ENCODE measurements around the gene PIK3R4.

PIK3R4 gene

GRCh38 chr3:130746246-130747039, at the start of gene PIK3R4:
PIK3R4 (minus strand) TSS chr3:130746829; CDS start chr3:130745218, 1,611 bp downstream.
- H3K9me3 ChIP-seq (ENCODE audit: control insufficient read depth, insufficient read depth, low read length): no peaks in the 10 kb centered on the region
- H3K4me1 ChIP-seq (ENCODE audit: insufficient read depth, low read length): no peaks in the 10 kb centered on the region
- H3K36me3 ChIP-seq (ENCODE audit: insufficient read depth, low read length): peaks cover 3% of the 10 kb centered on the region
- H3K9ac ChIP-seq (ENCODE audit: low read depth, low read length): peak within 1 kb of the TSS; percentile 92

GRCh38 chr3:130795396-130795795, 48.8 kb upstream of the PIK3R4 start:
- Histone ChIP-seq H3K4me1 (ENCODE audit: insufficient read depth, low read length) (no peaks in the 10 kb centered on the region; the same call in 1 of the 2 replicates), H3K9me3 (ENCODE audit: control insufficient read depth, insufficient read depth, low read length) (no peaks in the 10 kb centered on the region), H3K36me3 (ENCODE audit: insufficient read depth, low read length) (no peaks in the 10 kb centered on the region), H3K9ac (ENCODE audit: low read depth, low read length) (no peak overlapping the region)

GRCh38 chr3:130792246-130792645, 45.6 kb upstream of the PIK3R4 start:
- Histone ChIP-seq H3K36me3 (ENCODE audit: insufficient read depth, low read length) (no peaks in the 10 kb centered on the region), H3K4me1 (ENCODE audit: insufficient read depth, low read length) (no peaks in the 10 kb centered on the region; the same call in 1 of the 2 replicates), H3K9ac (ENCODE audit: low read depth, low read length) (no peak overlapping the region), H3K9me3 (ENCODE audit: control insufficient read depth, insufficient read depth, low read length) (no peaks in the 10 kb centered on the region)

GRCh38 chr3:130789782-130790322, 43.2 kb upstream of the PIK3R4 start:
- H3K4me1 ChIP-seq (ENCODE audit: insufficient read depth, low read length): no peaks in the 10 kb centered on the region; the same call in 1 of the 2 replicates
- no peaks in the 10 kb centered on the region for H3K9me3 ChIP-seq (ENCODE audit: control insufficient read depth, insufficient read depth, low read length)
- no peaks in the 10 kb centered on the region for H3K36me3 ChIP-seq (ENCODE audit: insufficient read depth, low read length)
- H3K9ac ChIP-seq (ENCODE audit: low read depth, low read length): no peak overlapping the region

- H3K36me3 ChIP-seq (ENCODE audit: insufficient read depth, low read length): no peaks in the 10 kb centered on the region
- no peaks in the 10 kb centered on the region for H3K4me1 ChIP-seq (ENCODE audit: insufficient read depth, low read length)
- H3K9ac ChIP-seq (ENCODE audit: low read depth, low read length): no peak overlapping the region
- H3K9me3 ChIP-seq (ENCODE audit: control insufficient read depth, insufficient read depth, low read length): no peaks in the 10 kb centered on the region
Measured at GRCh38 chr3:130787422-130788068, 40.9 kb upstream of the PIK3R4 start.

- Histone ChIP-seq H3K4me1 (ENCODE audit: insufficient read depth, low read length) (no peaks in the 10 kb centered on the region), H3K9ac (ENCODE audit: low read depth, low read length) (no peak overlapping the region), H3K9me3 (ENCODE audit: control insufficient read depth, insufficient read depth, low read length) (no peaks in the 10 kb centered on the region), H3K36me3 (ENCODE audit: insufficient read depth, low read length) (no peaks in the 10 kb centered on the region)
Measured at GRCh38 chr3:130786306-130786705, 39.7 kb upstream of the PIK3R4 start.

GRCh38 chr3:130783629-130784028, 37.0 kb upstream of the PIK3R4 start:
- H3K9me3 ChIP-seq (ENCODE audit: control insufficient read depth, insufficient read depth, low read length): no peaks in the 10 kb centered on the region
- H3K36me3 ChIP-seq (ENCODE audit: insufficient read depth, low read length): no peaks in the 10 kb centered on the region
- H3K9ac ChIP-seq (ENCODE audit: low read depth, low read length): no peak overlapping the region
- no peaks in the 10 kb centered on the region for H3K4me1 ChIP-seq (ENCODE audit: insufficient read depth, low read length)

- Histone ChIP-seq H3K9me3 (ENCODE audit: control insufficient read depth, insufficient read depth, low read length) (no peaks in the 10 kb centered on the region), H3K36me3 (ENCODE audit: insufficient read depth, low read length) (no peaks in the 10 kb centered on the region), H3K4me1 (ENCODE audit: insufficient read depth, low read length) (no peaks in the 10 kb centered on the region), H3K9ac (ENCODE audit: low read depth, low read length) (no peak overlapping the region)
Measured at GRCh38 chr3:130779486-130779885, 32.9 kb upstream of the PIK3R4 start.

- no peaks in the 10 kb centered on the region for H3K9me3 ChIP-seq (ENCODE audit: control insufficient read depth, insufficient read depth, low read length)
- no peak overlapping the region for H3K9ac ChIP-seq (ENCODE audit: low read depth, low read length)
- H3K36me3 ChIP-seq (ENCODE audit: insufficient read depth, low read length): no peaks in the 10 kb centered on the region
- H3K4me1 ChIP-seq (ENCODE audit: insufficient read depth, low read length): no peaks in the 10 kb centered on the region
Measured at GRCh38 chr3:130779031-130779430, 32.4 kb upstream of the PIK3R4 start.

- Histone ChIP-seq H3K9me3 (ENCODE audit: control insufficient read depth, insufficient read depth, low read length) (no peaks in the 10 kb centered on the region), H3K36me3 (ENCODE audit: insufficient read depth, low read length) (no peaks in the 10 kb centered on the region), H3K9ac (ENCODE audit: low read depth, low read length) (no peak overlapping the region), H3K4me1 (ENCODE audit: insufficient read depth, low read length) (no peaks in the 10 kb centered on the region)
Measured at GRCh38 chr3:130773366-130773765, 26.7 kb upstream of the PIK3R4 start.

- H3K4me1 ChIP-seq (ENCODE audit: insufficient read depth, low read length): no peaks in the 10 kb centered on the region
- H3K9me3 ChIP-seq (ENCODE audit: control insufficient read depth, insufficient read depth, low read length): no peaks in the 10 kb centered on the region
- no peak overlapping the region for H3K9ac ChIP-seq (ENCODE audit: low read depth, low read length)
- H3K36me3 ChIP-seq (ENCODE audit: insufficient read depth, low read length): no peaks in the 10 kb centered on the region
Measured at GRCh38 chr3:130772129-130772528, 25.5 kb upstream of the PIK3R4 start.

GRCh38 chr3:130770644-130771043, 24.0 kb upstream of the PIK3R4 start:
- no peaks in the 10 kb centered on the region for H3K36me3 ChIP-seq (ENCODE audit: insufficient read depth, low read length)
- no peaks in the 10 kb centered on the region for H3K9me3 ChIP-seq (ENCODE audit: control insufficient read depth, insufficient read depth, low read length)
- no peaks in the 10 kb centered on the region for H3K4me1 ChIP-seq (ENCODE audit: insufficient read depth, low read length)
- no peak overlapping the region for H3K9ac ChIP-seq (ENCODE audit: low read depth, low read length)

GRCh38 chr3:130761730-130762311, 15.2 kb upstream of the PIK3R4 start:
- no peaks in the 10 kb centered on the region for H3K4me1 ChIP-seq (ENCODE audit: insufficient read depth, low read length)
- H3K9ac ChIP-seq (ENCODE audit: low read depth, low read length): no peak overlapping the region
- no peaks in the 10 kb centered on the region for H3K36me3 ChIP-seq (ENCODE audit: insufficient read depth, low read length)
- no peaks in the 10 kb centered on the region for H3K9me3 ChIP-seq (ENCODE audit: control insufficient read depth, insufficient read depth, low read length)

GRCh38 chr3:130760922-130761321, 14.3 kb upstream of the PIK3R4 start:
- Histone ChIP-seq H3K4me1 (ENCODE audit: insufficient read depth, low read length) (no peaks in the 10 kb centered on the region), H3K9me3 (ENCODE audit: control insufficient read depth, insufficient read depth, low read length) (no peaks in the 10 kb centered on the region), H3K36me3 (ENCODE audit: insufficient read depth, low read length) (no peaks in the 10 kb centered on the region), H3K9ac (ENCODE audit: low read depth, low read length) (no peak overlapping the region)
